HG02840 (cell line): ENCODE data around the gene MKRN3.

Experiments
- ATAC-seq: cut with Tn5 transposase; IDR thresholded peaks from one replicate; pipeline ENCODE4 v1.9.1; 2021; ENCODE audit warnings: mild to moderate bottlenecking, moderate library complexity, moderate number of reproducible peaks; ENCODE audit not compliant: unreplicated experiment, low FRiP score

Gene MKRN3

DNA sequence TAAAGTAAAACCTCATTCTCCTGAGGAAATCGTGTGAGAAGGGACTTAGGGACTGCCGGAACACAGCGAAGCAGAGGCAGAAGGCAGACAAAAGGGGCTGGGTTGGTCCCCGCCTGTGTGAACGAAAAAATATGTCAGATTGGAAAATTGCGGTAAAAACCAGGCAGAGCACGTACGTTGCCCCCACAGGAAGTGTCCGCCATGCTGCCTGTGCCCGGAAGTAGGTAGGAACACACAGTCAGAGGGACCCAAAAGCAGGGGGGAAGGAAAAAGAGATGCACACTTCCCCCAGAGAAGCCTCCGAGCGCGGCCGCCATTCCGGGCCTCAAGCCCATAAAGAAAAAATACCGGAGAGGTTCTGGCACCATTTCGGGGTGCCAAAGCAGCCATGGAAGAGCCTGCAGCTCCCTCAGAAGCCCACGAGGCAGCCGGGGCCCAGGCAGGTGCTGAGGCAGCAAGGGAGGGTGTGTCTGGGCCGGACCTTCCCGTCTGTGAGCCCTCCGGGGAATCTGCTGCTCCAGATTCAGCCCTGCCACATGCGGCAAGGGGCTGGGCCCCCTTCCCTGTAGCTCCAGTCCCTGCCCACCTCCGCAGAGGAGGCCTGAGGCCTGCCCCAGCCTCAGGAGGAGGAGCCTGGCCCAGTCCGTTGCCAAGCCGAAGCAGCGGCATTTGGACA, at the start of gene MKRN3:
MKRN3 (plus strand) TSS at position 280 of the 676 bp plus-strand sequence; CDS start at position 389, 109 bp downstream.
- ATAC-seq, result no peak

DNA sequence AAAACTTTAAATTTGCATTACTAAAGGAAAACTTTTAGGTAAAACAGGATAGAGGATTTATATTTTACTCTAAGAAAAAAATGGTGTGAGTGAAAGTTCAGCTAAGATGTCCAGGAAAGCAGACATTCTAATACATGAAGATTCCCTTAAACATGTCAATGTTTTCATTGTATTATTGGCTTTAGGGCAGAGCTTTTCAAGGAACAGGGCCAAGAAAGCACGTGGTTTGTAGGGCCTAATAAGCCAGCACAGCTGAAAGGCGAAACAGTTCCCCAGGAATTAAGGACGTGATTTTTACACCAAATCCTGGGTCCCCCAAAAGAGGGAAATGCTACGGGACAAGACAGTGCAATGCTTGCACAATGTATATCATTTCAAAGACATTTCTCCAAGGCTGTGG, 48.6 kb upstream of the MKRN3 start:
- ATAC-seq, result no peak

DNA sequence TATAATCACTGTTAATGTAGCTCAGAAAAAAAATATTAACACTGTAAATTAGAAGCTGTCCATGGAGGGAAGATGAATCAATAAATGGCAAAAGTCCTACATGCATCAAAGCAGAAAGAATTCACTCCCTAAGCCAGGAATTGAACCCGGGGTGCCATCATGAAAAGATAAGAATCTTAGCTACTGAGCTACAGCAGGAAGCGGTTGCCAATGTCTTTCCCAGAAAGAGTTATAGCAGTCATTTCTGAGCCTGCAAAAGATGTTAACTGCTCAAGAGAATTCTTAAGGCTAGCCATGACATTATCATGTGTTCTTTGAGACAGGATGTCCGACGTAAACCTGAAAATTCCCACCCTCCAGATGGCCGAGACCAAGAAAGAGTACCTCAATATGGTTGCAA, 47.4 kb upstream of the MKRN3 start:
- ATAC-seq, result no peak

DNA sequence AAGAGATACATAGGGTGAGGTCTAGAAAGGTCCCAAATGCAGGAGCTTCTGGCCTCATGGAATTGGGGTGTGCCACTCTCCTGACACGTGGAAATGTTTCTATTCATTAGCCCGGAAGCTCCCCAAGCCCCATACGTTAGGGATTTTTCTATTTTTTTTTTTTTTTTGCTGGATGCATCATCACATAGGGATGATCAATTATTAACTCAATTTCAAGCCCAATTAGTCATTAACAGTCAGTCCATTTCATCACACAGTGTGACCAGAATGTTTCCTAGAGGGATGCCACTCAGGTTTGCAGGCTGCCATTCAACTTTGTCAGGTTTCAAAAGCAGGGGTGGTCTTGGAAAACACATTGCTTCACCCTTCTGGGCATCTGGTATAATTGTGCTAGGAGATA, 40.7 kb upstream of the MKRN3 start:
- ATAC-seq, result no peak

DNA sequence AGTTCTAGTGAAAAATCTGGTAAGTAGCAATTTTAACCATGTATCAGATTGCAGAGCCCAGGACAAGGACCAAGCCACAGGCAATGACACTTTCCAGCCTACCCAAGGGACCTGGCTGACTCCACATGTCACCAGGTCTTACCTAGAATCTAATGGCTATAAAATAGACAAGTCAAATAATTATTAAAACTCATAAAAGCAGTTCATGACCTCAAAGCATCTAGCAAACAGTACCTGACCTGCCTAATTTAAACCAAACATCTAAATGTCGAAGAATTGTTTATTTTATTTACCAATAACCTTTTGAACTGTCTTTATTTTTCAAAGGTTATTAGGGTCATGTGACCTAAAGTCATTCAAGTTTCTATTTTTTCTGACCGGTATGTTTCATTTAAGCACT, 35.6 kb upstream of the MKRN3 start:
- no peak for ATAC-seq

DNA sequence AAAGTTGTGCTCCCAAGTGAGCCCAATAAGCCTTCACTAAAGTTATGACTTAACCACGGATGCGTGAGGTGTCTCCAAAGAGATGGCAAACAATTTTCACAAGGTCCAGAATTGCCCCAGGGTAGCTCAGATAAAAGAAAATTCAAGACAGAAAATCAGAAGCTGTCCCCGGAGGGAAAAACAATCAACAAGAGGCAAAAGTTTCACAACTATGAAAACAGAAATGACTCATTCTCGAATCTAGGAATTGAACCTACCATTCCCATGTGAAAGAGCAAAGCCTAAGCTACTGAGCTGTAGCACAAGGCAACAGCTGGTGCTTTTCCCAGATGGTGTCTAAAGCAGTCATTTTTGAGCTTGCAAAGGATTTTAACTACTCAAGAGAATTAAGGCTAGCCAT, 33.5 kb upstream of the MKRN3 start:
- ATAC-seq, result no peak

DNA sequence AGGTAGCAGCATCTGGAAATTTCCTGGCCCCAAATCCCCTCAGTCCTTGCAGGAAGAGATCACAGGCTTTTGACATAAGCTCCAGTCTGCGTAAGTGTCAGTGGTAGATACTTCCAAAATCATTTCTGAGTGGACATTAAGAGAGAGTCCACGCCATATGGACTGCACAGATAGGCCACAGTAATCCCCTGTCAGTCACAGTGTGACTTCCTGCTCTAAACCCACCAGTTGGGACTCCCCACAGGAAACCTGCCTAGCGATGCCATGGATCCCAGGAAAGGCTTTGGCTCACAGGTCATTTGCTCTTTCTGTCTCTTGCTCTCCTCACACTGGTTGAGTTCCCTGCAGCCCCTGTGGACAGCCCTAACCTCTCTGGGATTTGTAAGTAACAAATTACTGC, 28.8 kb upstream of the MKRN3 start:
- ATAC-seq, result no peak

DNA sequence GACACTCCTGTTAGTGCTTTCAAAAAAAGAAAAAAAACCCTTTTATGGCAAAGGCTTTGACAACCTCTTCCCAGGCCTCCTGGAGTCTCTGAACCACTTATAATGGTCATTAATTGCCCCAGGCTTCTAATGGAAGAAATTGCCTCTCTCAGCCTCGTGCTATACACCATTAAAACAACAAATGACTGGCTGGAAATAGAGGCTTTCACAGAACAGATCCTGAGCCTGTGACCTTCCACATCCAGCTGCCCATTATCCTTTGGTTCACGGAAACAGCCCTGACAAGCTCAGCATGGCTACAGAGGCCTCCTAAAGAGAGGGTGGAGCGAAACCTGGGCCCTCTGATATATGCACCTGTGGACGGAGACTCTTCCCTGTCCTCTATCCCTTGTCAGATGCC, 26.8 kb upstream of the MKRN3 start:
- no peak for ATAC-seq

DNA sequence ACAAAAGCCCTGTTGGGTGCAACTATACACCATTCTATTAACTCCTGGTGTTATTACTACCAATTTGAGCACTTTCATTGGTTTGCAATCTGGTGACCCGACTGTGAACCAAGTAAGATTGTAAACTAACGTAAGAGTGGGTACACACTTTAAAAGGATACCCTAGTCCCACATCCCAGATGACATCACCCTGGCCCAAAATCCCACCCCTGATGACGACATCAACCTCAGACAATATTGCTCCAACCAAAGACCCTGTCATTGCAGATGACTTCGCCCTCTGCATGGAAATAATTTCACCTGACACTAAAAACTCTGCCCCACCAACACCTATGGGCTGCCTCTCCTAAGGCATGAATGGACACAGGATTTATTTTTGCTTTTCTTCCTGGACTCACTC, 25.6 kb upstream of the MKRN3 start:
- ATAC-seq, result no peak

DNA sequence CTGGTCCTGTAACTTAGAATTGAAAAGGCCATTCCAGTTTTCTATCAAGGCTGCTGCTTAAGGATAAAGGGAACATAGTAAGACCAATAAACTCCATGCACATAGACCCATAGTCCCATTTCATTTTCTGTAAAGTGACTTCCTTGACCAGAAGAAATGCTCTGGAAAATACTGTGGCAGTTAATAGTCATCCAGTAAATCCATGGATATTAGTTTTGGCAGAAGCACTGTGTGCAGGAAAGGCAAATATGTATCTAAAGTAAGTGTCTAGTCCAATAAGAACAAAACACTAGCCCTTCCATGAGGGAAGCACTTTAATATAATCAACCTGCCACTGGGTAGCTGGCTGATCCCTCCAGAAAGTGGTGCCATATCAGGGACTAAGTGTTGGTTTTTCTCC, 19.3 kb upstream of the MKRN3 start:
- ATAC-seq, result no peak

DNA sequence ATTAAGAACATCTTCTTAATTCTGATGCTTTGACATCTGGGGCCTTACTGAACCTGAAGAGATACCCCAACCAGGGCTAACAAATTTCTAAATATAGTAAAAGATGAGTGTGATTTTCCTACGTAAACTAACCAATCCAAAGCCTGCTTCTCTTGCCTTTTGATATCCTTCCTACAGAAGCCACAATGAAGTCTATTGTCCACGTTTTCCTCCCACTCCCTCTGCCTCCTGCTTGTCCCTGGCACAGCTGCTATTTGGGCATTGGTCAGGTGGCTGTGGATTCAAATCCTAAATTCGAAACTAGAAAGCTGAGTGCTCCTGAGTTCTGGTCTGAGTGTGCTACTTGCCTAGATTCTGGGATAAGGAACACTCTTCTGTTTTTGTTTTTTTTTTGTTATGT, 17.4 kb upstream of the MKRN3 start:
- no peak for ATAC-seq

DNA sequence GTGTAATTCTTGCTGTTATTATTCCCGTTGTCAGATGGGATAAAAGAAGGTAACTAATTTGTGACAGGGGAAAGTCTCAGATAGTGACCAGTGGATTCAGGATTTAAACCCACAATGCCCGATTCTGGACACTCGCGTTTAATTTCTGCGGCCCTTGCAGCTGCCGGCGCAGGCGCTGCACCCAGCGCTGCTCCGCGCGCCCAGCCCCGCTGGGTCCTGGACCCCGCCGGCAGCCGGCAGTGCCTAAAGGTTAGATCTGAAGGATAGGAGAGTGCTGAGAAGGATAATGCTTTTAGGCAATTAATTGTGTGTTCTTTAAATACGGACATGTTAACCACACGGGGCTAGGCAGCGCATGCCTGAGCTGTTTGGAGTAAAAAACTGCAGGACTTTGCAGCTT, 3.6 kb upstream of the MKRN3 start:
- ATAC-seq, result no peak

DNA sequence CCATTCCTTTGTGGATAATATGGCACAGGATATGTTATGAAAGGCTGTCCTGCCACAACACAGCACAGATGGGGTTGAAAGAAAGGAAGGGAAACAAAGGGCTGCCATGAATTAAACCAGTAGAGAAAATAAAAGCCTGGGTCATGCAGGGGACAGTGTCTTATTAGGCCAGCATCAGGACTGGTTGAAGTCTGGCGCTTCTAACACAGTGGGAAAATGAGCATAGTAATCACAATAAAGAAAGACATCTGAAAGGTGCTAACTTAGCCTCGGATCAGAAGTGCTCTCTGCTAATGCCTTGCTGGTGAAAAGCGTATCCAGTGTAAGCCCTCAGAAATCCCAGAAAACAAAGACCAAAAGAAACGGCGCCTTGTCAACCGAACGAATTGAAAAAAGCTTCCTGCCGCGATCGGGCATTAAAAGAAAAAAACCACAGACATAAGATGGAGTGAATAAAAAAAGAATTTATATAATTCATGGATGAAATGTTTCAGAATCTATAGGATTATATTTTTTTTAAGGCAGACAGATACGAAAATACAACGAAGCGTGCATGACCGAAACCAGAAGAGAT, 566 bp upstream of the MKRN3 start:
- ATAC-seq, result no peak

DNA sequence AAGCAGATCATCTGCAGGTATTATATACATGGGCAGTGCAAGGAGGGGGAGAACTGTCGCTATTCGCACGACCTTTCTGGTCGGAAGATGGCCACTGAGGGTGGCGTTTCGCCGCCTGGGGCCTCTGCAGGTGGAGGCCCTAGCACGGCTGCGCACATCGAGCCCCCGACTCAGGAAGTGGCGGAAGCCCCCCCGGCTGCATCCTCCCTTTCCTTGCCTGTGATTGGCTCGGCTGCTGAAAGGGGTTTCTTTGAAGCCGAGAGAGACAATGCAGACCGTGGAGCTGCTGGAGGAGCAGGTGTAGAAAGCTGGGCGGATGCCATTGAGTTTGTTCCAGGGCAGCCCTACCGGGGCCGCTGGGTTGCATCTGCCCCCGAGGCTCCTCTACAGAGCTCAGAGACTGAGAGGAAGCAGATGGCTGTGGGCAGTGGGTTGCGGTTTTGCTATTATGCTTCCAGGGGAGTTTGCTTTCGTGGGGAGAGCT, 639 bp downstream of the MKRN3 start:
- no peak for ATAC-seq

DNA sequence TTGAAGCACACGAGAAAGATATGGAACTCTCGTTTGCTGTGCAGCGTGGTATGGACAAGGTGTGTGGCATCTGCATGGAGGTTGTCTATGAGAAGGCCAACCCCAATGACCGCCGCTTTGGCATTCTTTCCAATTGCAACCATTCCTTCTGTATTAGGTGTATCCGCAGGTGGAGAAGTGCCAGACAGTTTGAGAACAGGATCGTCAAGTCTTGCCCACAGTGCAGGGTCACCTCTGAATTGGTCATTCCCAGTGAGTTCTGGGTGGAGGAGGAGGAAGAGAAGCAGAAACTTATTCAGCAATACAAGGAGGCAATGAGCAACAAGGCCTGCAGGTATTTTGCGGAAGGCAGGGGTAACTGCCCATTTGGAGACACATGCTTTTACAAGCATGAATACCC, 1.2 kb downstream of the MKRN3 start:
- no peak for ATAC-seq

DNA sequence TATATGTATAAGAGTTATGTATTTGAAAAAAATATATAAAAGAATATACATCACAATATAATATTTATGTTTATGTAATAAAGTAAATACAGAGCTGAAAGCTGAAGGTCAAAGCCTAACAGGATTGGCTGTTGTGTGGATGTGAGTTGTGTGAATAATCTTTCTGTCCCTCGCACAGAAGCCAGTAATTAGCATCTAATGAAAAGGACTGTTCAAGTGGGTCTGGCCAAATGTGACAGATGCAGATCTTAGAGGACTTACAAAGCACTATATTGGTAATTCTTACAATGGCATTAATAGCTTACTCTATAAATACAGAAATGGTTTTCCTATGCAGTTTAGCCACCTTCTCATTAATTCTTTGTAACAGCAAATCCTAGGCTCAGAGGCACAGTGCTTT, 2.4 kb downstream of the MKRN3 start:
- no peak for ATAC-seq

DNA sequence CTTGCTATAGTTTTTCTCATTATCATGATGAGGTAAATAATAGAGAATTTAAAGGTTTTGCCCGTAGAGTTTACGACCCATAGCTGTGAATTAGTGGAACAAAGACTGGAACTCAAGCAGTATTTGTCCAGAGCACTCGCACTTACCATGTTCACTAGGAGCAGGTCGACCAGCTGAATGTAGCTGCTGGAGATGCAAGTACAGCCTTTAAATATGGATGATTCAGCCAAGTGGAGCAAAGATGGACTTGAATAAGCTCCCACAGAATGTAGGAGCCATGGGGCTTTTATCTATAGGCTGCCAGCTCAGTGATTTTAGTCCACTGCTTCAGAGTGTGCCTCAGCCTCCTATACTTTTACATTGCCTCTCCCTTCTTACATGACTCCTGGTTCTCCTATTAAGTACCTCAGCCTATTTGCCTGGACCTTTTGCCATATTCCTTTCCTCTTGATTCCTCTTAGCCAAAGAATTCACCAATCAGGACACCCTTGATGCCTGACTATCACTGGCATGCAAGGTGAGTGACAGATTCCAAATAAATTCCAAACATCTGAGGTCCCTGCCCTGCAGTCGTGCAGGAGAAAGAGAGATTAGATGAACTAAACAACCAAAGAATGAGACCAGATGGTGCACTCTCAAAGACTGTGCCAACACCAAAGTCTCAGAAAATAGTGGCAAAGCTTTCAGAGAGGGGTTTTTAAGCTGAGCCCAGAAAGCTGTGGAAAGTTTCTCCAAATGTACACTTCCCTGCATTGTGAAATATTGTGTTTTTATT, 3.9 kb downstream of the MKRN3 start:
- ATAC-seq, result no peak

DNA sequence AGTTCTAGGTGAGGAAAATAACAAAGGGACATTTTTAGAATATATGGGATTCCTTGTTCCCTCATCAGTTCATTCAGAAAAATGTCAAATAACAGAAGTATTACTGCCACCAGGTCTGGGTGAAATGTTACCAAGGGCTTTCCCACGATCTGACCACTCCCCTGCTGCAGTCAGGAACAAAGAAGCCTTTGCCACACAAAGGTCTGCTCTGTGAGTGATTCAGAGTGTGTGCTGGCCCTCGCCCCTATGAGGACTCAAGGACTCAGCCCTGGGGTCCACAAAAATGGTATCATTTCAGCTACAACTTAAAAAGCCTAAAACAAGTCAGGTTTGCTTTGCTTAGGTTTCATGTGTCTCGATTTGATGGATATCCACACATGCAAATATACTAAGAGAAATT, 5.0 kb downstream of the MKRN3 start:
- ATAC-seq, result no peak

DNA sequence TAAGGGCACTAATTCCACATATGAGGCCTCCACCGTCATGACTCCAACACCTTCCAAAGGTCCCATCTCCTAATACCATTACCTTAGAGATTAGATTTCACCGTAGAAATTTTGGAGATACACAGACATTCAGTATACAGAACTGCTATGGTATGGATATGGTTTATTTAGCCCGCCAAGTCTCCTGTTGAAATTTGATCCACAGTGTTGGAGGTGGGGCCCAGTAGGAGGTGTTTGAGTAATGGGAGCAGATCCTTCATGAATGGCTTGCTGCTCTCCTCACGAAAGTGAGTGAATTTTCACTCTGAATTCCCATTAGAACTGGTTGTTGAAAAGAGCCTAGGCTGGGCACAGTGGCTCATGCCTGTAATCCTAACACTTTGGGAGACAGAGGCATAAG, 7.4 kb downstream of the MKRN3 start:
- ATAC-seq, result no peak

DNA sequence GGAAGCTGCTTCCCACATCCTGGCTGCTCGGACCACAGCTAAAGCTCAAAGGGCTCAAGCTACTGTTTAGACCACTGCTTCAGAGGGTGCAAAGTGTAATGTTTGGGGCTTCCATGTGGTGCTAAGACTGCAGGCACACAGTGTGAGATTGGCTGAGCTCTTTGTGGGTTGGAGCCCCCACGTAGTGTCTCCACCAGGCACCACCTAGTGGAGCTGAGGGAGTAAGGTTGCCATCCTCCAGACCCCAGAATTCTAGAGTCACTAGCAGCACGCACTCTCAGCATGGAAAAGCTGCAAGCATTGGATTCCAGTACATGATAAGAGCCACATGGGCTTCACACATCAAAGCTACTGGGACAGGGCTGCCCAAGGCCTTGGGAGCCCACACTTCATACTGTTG, 9.3 kb downstream of the MKRN3 start:
- ATAC-seq, result no peak

DNA sequence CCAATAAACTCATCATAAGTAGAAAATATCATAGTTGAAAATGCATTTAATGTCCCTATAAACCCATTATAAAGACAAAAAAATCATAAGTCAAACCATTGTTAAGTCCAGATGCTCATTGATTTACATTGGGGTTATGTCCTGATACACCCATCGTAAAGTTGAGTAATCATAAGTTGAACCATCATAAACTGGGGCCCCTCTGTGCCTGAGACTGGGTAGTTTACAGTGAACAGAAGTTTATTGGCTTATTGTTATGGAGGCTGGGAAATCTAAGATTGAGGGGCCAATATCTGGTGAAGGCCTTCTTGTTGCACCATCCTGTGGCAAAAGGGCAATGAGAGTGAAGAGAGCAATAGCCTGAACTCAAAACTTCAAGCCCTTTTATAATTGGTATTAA, 10.6 kb downstream of the MKRN3 start:
- no peak for ATAC-seq
